Measurements from ENCODE around the gene HPX. TPM values are rescaled to one million over a fixed set of nuclear protein-coding genes. Genes with fewer than 3 reads are reported as not detected.

The HPX gene
- total RNA-seq, 1 experiment from 2014 or later: 1.2 TPM

DNA sequence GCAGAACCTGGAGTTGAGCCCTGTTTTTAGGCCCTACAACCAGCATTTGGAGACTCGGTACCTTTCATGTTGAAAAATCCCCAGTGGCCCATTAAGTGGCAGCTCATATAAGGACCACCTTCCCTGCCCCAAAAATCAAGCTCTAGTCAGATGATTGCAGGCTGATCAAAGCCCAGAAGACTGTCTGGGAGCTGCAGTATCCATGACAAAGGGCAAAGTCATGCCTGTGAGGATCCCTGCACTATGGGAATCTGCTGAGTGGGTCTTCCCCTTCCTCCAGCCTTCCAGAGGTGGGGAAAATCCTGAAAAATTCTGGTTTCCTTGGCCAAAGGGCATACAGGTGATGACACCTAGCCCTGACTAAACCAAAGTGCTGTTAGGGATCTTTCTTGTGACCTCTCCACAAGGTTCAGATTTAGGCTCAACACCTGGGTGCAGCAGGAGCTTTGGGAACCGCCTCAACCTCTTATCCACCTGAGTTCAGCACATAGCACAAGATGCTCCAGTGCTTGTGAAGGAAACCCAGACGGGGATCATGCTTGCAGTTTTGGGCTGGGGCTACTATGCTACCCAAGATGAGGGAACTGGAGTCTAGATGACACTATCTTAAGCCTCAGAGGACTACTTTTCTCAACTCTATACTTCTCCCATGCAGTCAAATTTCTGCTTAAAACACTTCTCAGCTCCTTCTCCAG, 34.2 kb upstream of the HPX start:
- Histone ChIP-seq H3K56ac (ENCODE audit: insufficient read length, low read depth, low read length) (no peak overlapping the region), H3K4ac (ENCODE audit: low read depth, low read length) (no peak overlapping the region), H3T11ph (ENCODE audit: low read length) (no peak overlapping the region), H3K9ac (ENCODE audit: extremely low read depth, insufficient read length, low read length) (no peak overlapping the region), H4K5ac (ENCODE audit: insufficient read length, low read depth, low read length) (no peak overlapping the region), H2BK20ac (ENCODE audit: low read depth, low read length, poor library complexity, severe bottlenecking) (no peak overlapping the region), H3K23ac (ENCODE audit: insufficient read length, low read depth, low read length) (no peak overlapping the region), H4K8ac (replicated peaks; ENCODE audit: insufficient read length, low read depth, low read length) (no peak overlapping the region), H3K79me2 (ENCODE audit: insufficient read depth, low read length) (0 out of 2 replicates have a peak, but pooled peaks cover 3% of the 10 kb centered on the region), H2BK15ac (ENCODE audit: low read depth, low read length) (no peak overlapping the region), H3K4me2 (ENCODE audit: insufficient read depth, insufficient read length, low read length) (peak overlapping the region; percentile 85), H3K23me2 (ENCODE audit: insufficient read length, low read depth, low read length, poor library complexity, severe bottlenecking) (peaks cover 14% of the 10 kb centered on the region), H4K91ac (ENCODE audit: insufficient read length, low read depth, low read length) (no peak overlapping the region), H3K27ac (ENCODE audit: insufficient read length, low read depth, low read length) (no peak overlapping the region), H3K79me1 (ENCODE audit: insufficient read depth, low read depth, low read length, poor library complexity, severe bottlenecking) (no peaks in the 10 kb centered on the region), H2AK5ac (ENCODE audit: insufficient read length, low read length) (no peak overlapping the region), H3K18ac (ENCODE audit: insufficient read length, low read depth, low read length) (no peak overlapping the region), H2AFZ (ENCODE audit: low read length) (no peak overlapping the region), H2BK120ac (ENCODE audit: low read depth, low read length, poor library complexity, severe bottlenecking) (no peak overlapping the region), H3K4me1 (ENCODE audit: insufficient read depth, low read length) (peaks cover 8% of the 10 kb centered on the region; the same call in 1 of the 2 replicates), H2BK5ac (ENCODE audit: insufficient read length, low read length) (no peak overlapping the region), H2BK12ac (ENCODE audit: insufficient read length, low read depth, low read length) (no peak overlapping the region), H4K20me1 (ENCODE audit: control insufficient read depth, insufficient read depth, insufficient read length) (no peaks in the 10 kb centered on the region), H3K14ac (ENCODE audit: insufficient read depth, low read length) (no peak overlapping the region), H3K9me3 (ENCODE audit: control insufficient read depth, low read depth, low read length) (no peaks in the 10 kb centered on the region), H3K27me3 (ENCODE audit: insufficient read depth, low read length) (no peaks in the 10 kb centered on the region; the same call in 1 of the 2 replicates)
- Mint-ChIP-seq H3K27me3 (ENCODE audit: low read depth) (no peaks in the 10 kb centered on the region; the same call in 1 of the 2 replicates), H3K4me1 (peaks cover 27 to 30% of the 10 kb centered on the region in 2 experiments), H3K4me3 (peak overlapping the region; percentile 69 to 81), H3K27ac (peak overlapping the region in 2 of 3 experiments; percentile 36 to 93; a peak in 4 of 7 replicates), H3K36me3 (ENCODE audit: insufficient read depth in 1 of 3, low read depth in 3 of 3) (peaks cover 29 to 35% (median 32%) of the 10 kb centered on the region in 3 experiments), H3K9me3 (no peaks in the 10 kb centered on the region)
- no CpG with 5 or more reads among the region's 3 CpGs for WGBS (ENCODE audit: extremely low coverage, insufficient read length, low lambda C conversion rate)
- DNase-seq: no peak
- TF ChIP-seq CTCF (conservative IDR thresholded peaks at IDR 0.05): no peak
